GM19023 (cell line): ENCODE results near the gene TEPSIN.
A peak's percentile ranks its signal among the peaks of the same experiment; 100 is the strongest.

Experiments used
- ATAC-seq: cut with Tn5 transposase; IDR thresholded peaks from one replicate; pipeline ENCODE4 v1.9.1; 2021; ENCODE audit warnings: mild to moderate bottlenecking, moderate library complexity; ENCODE audit not compliant: unreplicated experiment

Gene TEPSIN

DNA sequence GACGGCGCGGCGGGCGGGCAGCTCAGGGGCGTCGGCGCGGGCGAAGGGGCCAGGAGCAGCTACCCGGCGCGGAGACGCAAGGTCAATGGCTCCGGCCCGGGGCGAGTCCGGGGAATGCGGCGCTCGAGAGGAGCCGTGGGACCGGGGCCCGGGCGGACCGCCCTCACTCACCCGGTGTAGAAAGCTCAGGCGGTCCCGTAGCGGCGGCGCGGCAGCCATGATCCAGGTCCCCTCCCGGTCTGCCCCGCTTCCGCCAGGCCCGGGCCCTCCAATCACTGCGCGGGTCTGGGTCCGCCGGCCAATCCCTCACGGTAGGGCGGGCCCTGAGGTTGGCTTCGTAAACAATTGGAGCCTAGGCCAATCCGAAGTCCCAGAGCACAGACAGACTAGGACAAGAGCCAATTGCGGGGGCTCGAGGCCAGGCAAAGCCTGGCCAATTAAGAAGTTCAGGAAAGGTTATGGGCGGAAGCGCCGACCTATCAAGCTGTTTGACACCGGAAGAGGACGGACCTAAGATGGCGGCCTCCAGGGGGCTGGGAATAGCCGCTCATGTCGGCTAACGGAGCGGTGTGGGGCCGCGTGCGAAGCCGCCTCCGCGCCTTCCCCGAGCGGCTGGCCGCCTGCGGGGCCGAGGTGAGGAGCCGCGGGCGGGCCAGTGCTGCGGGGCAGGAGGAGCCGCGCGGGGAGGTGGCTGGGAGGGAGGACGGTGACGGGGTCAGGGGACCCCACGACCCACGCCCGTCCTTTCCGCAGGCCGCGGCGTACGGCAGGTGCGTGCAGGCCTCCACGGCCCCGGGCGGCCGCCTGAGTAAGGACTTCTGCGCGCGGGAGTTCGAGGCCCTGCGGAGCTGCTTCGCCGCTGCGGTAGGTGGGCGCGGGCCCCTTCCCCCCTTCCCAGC is at the start of gene TEPSIN, which contains the start of gene NDUFAF8:
TEPSIN (minus strand) TSS at position 241 of the 899 bp plus-strand sequence; CDS start at position 219, 22 bp downstream.
NDUFAF8 (plus strand) TSS at position 504 of the 899 bp plus-strand sequence; CDS start at position 550, 46 bp downstream.
- ATAC-seq: peak; percentile 94

GRCh38 chr17:81287741-81288430 is 49.0 kb upstream of the TEPSIN start:
- ATAC-seq: no peak

GRCh38 chr17:81287152-81287551 is 48.3 kb upstream of the TEPSIN start:
- no peak for ATAC-seq

DNA sequence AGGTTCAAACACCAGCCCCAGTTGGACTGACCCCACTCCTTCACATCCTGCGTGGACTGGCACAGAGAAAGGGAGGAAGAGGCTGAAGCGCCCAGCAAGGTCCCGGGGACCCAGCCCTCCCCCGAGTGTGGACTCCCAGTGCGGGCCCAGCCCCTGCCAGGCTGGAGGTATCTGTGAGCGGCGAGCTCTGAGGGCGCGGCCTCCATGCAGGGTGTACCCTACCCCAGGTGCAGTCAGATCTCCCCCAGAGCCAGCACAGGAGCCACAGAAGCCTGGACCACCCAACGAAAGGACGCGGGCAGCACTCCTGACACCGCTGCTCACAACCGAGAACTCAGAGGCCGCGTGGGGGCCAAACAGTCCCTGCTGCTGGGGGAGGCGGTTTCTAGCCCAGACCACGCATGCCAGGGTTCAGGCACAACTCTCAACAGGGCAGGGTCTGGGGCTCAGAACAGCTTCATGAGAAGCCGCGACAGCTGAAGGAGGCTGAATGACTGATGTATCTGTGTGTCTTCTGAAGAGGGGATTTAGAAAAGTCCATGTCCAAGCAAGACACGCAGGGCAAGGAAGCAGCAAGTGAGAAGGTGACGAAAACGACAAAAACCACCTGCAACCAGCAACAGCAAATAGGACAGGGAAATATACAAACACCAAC is 47.8 kb upstream of the TEPSIN start:
- ATAC-seq: no peak

- no peak for ATAC-seq
Measured at GRCh38 chr17:81285894-81286293, 47.0 kb upstream of the TEPSIN start.

DNA sequence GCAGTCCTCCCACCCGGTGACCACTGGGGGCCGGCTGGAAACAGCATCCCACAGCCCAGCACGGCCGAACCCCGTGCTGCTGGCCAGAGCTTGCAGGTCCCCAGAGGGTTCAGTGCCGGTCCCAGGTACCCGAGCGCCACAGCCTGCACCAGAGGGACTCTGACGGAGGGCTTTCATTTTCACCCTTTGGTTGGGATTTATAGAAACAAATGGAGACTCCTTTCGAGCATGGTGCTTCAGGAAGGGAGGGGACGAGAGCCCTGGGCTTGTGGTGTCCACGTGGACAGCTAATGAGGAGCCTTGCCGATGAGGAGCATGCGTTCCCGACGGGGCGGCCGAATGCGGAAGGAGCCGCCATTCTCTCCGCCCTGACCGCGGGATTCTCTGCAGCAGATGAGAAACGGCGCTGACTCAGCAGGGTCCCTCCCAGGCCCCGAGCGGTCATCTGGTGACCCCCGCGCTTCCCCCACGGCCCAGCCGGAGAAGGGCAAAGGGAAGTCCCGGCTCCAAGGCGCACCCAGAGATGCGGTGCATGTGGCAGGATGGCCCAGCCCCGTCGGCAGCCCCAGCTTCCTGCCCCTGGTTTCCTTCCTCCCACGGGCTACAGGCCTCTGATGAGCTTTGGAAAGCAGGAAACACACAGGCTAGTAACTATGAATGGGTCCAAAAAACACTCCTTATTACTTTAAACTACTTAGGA is 46.5 kb upstream of the TEPSIN start:
- no peak for ATAC-seq

DNA sequence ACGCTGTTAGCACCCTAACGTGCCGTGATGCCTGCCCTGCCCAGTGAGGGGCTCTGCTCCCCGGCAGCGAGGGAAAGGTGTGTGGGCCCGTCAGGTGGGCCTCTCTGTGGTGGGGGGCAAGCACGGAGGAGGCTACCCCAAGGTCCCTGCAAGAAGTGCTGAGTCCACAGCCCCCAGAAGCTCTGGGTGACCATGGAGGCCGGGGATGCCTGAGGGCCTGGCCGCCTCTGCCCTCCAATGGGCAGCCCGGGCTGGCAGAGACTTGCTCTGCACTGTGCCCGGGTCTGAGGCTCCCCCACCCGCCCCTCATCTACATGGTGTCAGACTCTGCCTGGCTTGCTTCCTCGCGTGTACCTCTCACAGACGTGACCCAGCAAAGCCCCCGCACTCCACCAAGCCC is 44.0 kb upstream of the TEPSIN start:
- ATAC-seq: no peak

- no peak for ATAC-seq
Measured at GRCh38 chr17:81282141-81282540, 43.3 kb upstream of the TEPSIN start.

- no peak for ATAC-seq
Measured at GRCh38 chr17:81280571-81280970, 41.7 kb upstream of the TEPSIN start.

- ATAC-seq: no peak
Measured at GRCh38 chr17:81279278-81280275, 40.7 kb upstream of the TEPSIN start.

GRCh38 chr17:81278831-81279230 is 40.0 kb upstream of the TEPSIN start:
- ATAC-seq: no peak

DNA sequence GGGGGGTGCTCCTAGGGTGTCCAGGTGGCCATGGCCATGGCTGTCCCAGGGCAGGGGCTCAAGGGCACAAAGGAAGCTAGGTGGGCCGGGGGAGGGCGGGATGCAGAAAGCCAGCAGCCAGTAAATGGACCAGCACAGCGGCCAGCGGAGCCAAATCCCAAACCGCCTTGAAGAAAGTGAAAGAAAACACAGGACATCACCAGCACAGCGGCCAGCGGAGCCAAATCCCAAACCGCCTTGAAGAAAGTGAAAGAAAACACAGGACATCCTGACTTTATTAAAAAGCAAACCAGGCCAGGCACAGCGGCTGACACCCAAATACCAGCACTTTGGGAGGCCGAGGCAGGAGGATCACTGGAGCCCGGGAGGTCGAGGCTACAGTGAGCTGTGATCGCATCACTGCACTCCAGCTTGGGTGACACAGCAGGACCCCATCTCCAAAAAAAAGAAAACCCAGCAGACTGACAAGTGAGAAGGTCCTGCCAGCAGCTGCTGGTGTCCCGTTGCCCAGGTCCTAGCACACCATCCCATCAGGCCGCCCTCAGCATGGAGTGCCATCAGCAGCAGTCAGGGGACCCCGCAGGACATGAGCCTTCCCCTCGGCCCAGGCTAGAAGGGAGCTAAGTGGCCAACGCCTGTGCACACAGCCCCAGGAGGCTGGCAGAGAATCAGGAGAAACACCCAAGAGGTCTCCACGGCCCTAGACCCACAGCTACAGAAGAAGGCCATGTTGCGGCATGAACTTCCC is 39.3 kb upstream of the TEPSIN start:
- no peak for ATAC-seq

DNA sequence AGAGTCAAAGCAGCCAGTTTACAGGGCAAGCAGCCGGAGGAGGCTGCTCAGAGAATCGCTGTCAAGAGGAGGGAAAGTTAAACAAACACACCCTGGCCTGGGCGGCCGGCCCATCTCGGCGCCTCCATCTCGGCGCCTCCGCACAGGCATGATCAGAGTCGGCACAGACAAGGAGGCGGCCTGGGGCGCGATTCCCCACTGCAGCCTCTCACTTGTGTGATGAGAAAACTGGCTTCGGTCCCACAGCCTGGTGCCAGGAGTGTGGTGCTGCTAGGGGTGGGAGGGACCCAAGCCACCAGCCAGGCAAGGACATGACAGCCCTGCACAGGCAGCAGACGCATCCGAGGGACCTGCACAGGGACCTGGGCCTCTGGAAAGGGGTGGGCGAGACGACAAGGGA is 38.6 kb upstream of the TEPSIN start:
- ATAC-seq: no peak

DNA sequence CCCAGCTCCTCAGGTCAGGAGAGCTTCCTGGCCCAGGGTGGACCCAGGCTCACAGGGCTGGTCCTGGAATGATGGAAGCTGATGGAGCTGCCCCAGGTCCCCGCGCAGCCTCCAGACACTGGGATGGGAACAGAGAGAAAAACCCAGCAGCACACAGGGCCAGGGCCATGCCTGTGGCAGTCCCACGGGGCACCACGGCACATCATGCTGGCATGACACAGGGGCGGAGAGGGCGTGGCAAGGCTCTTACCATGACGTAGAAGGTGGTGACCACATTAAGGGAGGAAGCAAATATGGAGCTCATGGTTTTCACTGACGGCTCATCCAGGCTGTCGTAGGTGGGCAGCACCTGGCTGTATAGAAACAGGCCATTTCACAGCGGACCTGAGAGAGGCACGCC is 37.9 kb upstream of the TEPSIN start:
- ATAC-seq: no peak

DNA sequence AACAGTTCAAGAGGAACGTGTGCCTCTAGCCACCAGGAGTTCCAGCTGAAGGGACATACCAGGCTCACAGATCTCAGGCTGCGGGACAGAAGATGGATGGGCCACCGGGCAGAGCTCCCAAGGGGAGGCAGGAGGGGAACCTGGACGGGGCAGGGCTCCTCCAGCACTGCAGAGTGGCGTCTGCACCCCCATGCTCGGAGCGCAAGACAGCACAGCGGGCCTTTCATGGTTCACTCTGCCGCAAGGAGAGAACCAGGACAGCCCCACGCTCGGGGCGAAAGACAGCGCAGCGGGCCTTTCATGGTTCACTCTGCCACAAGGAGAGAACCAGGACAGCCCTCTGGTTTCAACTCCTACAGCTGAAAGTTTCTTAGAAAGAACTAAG is 35.6 kb upstream of the TEPSIN start:
- no peak for ATAC-seq

DNA sequence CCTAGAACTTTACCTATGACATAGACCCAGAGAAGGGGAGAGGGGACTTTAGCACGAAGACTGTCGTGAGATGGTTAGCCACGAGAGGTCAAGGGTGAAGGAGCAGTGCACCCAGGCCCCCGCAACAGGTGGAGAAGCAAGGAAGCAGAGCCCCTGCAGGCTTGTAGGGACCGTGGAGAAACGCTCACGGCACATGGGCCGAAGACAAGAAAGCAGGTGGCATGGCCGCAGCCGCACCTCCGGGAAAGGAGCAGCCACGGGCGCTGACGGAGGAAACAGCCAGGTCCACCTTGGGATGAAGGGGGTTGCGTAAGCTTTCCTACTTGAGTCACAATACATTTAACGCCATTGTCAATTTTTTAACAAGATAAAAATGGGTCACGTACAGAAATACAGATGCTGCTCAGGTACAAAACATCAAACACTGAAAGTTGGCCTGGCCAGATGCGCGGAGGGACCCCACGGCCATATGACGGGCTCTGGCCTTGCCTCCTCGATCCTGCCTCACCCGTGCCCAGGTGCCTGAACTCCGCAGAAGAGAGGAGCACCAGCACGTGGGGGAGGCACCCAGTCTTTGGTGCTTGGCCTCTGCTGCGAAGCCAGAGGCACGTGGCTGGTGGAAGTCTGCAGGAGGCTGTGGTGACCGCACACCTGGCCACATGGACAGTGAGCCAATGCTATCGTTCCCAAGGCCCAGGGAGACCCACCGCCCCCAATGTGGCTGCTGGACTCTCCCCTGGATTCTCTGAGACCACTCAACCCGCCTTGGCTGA is 35.0 kb upstream of the TEPSIN start:
- ATAC-seq: no peak

DNA sequence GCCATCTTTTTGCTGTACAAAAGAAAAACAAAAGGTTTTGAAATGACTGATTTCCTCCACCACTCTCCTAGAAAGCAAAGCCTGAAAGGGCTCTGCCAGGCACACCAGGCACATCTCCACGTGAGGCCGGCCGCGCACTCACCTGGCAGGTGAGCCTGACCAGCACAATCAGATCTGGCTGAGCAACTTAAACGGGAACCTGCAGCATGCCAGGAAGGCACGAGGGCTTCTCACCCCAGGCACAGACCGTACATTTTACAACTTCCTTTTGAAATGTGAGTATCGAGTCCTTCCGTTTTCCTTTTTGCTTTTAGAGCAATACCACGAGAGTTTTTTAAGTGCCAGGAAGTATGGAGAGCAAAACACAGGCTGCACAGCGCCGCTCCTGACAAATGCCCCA is 33.8 kb upstream of the TEPSIN start:
- no peak for ATAC-seq

DNA sequence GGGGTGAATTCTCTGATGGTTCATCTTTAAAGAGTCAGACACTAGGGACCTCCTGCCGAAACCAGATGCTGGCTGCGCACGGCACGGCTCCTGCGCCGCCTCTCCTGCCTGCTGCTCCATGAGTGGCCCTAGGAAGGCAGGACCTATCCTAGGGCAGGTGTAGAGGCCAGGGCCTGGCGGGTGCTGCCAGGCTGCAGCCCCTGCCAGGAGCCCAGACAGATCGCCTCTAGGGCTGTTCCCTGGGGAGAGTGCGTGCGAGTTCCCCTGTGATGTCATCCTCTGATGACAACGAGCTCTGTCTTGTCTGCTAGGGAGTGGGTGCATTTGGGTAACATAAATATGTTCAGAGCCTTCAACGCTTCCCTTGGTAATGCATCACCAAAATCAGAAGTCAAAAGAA is 32.4 kb upstream of the TEPSIN start:
- ATAC-seq: no peak
